ENCODE measurements around the gene TUBD1.
"Not testable (repeated sequence)": the region's sequence is repeated elsewhere in the genome, so short reads cannot be mapped to it uniquely, and the experiment has no call there.

Gene TUBD1

GRCh38 chr17:59858167-59858816 is 34.5 kb downstream of the TUBD1 start:
- peaks cover 3 to 6% of the 10 kb centered on the region in 2 donors for H3K36me3 ChIP-seq (ENCODE audit: control insufficient read depth in 2 of 2, insufficient read depth in 2 of 2, low read length in 2 of 2)
- H3K4me1 ChIP-seq (ENCODE audit: control insufficient read depth in 2 of 2, insufficient read depth in 2 of 2, low read length in 2 of 2): peaks cover 2 to 4% of the 10 kb centered on the region in 2 donors
- no peak overlapping the region for H3K9ac ChIP-seq (ENCODE audit: low read depth in 1 of 2, low read length in 2 of 2)
- no peak overlapping the region for H3K27ac ChIP-seq (ENCODE audit: low read depth in 2 of 2, low read length in 2 of 2)
- H3K27me3 ChIP-seq (ENCODE audit: control insufficient read depth in 2 of 2, insufficient read depth in 2 of 2, low read length in 2 of 2): no peaks in the 10 kb centered on the region
- H3K4me3 ChIP-seq (ENCODE audit: low read length in 2 of 2): no peak overlapping the region
- no peaks in the 10 kb centered on the region for H3K9me3 ChIP-seq (ENCODE audit: control insufficient read depth in 2 of 2, low read length in 2 of 2)

GRCh38 chr17:59856859-59857794 is 35.6 kb downstream of the TUBD1 start:
- Histone ChIP-seq H3K9ac (ENCODE audit: low read depth in 1 of 2, low read length in 2 of 2) (no peak overlapping the region), H3K4me3 (ENCODE audit: low read length in 2 of 2) (no peak overlapping the region), H3K9me3 (ENCODE audit: control insufficient read depth in 2 of 2, low read length in 2 of 2) (no peaks in the 10 kb centered on the region), H3K27ac (ENCODE audit: low read depth in 2 of 2, low read length in 2 of 2) (no peak overlapping the region), H3K27me3 (ENCODE audit: control insufficient read depth in 2 of 2, insufficient read depth in 2 of 2, low read length in 2 of 2) (no peaks in the 10 kb centered on the region), H3K4me1 (ENCODE audit: control insufficient read depth in 2 of 2, insufficient read depth in 2 of 2, low read length in 2 of 2) (peaks cover 3 to 14% of the 10 kb centered on the region in 2 donors), H3K36me3 (ENCODE audit: control insufficient read depth in 2 of 2, insufficient read depth in 2 of 2, low read length in 2 of 2) (peaks cover 0 to 5% of the 10 kb centered on the region in 2 donors)

GRCh38 chr17:59853919-59854729 is 38.6 kb downstream of the TUBD1 start:
- Histone ChIP-seq H3K4me1 (ENCODE audit: control insufficient read depth in 2 of 2, insufficient read depth in 2 of 2, low read length in 2 of 2) (peaks cover 22 to 28% of the 10 kb centered on the region in 2 donors), H3K27ac (ENCODE audit: low read depth in 2 of 2, low read length in 2 of 2) (peak overlapping the region; percentile 52 to 75)
- H3K9ac ChIP-seq (ENCODE audit: low read depth in 1 of 2, low read length in 2 of 2); H3K4me3 ChIP-seq (ENCODE audit: low read length in 2 of 2); H3K9me3 ChIP-seq (ENCODE audit: control insufficient read depth in 2 of 2, low read length in 2 of 2); H3K27me3 ChIP-seq (ENCODE audit: control insufficient read depth in 2 of 2, insufficient read depth in 2 of 2, low read length in 2 of 2); H3K36me3 ChIP-seq (ENCODE audit: control insufficient read depth in 2 of 2, insufficient read depth in 2 of 2, low read length in 2 of 2): not testable (repeated sequence)

GRCh38 chr17:59853168-59853918 is 39.4 kb downstream of the TUBD1 start:
- peaks cover 30 to 35% of the 10 kb centered on the region in 2 donors for H3K4me1 ChIP-seq (ENCODE audit: control insufficient read depth in 2 of 2, insufficient read depth in 2 of 2, low read length in 2 of 2)
- no peaks in the 10 kb centered on the region for H3K27me3 ChIP-seq (ENCODE audit: control insufficient read depth in 2 of 2, insufficient read depth in 2 of 2, low read length in 2 of 2)
- no peaks in the 10 kb centered on the region for H3K36me3 ChIP-seq (ENCODE audit: control insufficient read depth in 2 of 2, insufficient read depth in 2 of 2, low read length in 2 of 2)
- H3K9ac ChIP-seq (ENCODE audit: low read depth in 1 of 2, low read length in 2 of 2): peak overlapping the region in 1 of 2 donors; percentile 19
- H3K4me3 ChIP-seq (ENCODE audit: low read length in 2 of 2): no peak overlapping the region
- peak overlapping the region; percentile 52 to 75 for H3K27ac ChIP-seq (ENCODE audit: low read depth in 2 of 2, low read length in 2 of 2)
- H3K9me3 ChIP-seq (ENCODE audit: control insufficient read depth in 2 of 2, low read length in 2 of 2): no peaks in the 10 kb centered on the region

- Histone ChIP-seq H3K27ac (ENCODE audit: low read depth in 2 of 2, low read length in 2 of 2) (peak overlapping the region; percentile 52 to 75), H3K4me1 (ENCODE audit: control insufficient read depth in 2 of 2, insufficient read depth in 2 of 2, low read length in 2 of 2) (peaks cover 31 to 36% of the 10 kb centered on the region in 2 donors)
- not testable (repeated sequence) for H3K36me3 ChIP-seq (ENCODE audit: control insufficient read depth in 2 of 2, insufficient read depth in 2 of 2, low read length in 2 of 2); H3K4me3 ChIP-seq (ENCODE audit: low read length in 2 of 2); H3K27me3 ChIP-seq (ENCODE audit: control insufficient read depth in 2 of 2, insufficient read depth in 2 of 2, low read length in 2 of 2); H3K9ac ChIP-seq (ENCODE audit: low read depth in 1 of 2, low read length in 2 of 2); H3K9me3 ChIP-seq (ENCODE audit: control insufficient read depth in 2 of 2, low read length in 2 of 2)
These were observed 39.9 kb downstream of the TUBD1 start for GRCh38 chr17:59852847-59853167.

DNA sequence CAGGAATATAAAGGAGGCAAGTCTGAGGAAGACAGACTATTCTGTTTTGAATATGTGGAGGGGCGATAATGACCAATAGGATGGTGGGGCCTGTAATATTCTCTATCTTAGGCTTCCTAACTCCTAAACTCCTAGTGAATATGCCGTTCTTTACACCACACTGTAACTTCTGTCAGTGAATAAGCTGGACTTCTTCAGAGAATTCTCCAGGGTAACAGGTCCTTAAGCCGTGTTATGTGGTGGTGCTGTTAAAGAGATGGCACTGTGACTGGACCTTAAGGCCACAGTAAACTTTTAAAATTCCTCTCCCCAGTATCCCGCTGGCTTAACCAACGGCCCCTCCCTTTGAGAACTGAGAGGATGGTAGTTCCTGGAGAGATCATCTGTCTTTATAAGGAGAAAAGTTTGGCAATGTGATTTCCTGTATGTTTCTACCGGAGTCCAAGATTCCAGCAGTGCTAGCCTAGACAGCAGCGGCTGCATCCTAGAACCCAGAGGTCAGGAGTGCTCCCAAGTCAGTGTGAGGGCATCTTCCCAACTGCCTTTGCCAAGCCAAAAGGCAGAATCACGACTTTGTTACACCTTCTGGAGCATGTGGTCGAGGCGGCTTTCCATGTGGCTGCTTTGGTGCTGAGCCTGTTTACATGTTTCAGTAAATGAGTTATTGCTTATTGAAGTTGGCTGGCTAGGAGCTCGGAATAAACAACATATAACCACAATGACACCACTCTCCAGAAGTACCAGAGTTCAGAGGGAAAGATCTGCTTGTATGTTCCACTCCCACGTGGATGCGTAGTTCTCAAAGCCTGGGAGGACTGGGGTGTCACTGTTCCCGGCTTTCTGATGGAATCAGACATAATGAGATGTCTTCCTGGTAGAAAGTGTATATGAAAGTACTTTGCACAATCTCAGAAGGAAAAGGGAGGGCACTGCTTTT is 41.0 kb downstream of the TUBD1 start:
- Histone ChIP-seq H3K4me3 (ENCODE audit: low read length in 2 of 2) (no peak overlapping the region), H3K9ac (ENCODE audit: low read depth in 1 of 2, low read length in 2 of 2) (no peak overlapping the region), H3K9me3 (ENCODE audit: control insufficient read depth in 2 of 2, low read length in 2 of 2) (no peaks in the 10 kb centered on the region), H3K4me1 (ENCODE audit: control insufficient read depth in 2 of 2, insufficient read depth in 2 of 2, low read length in 2 of 2) (peaks cover 40 to 44% of the 10 kb centered on the region in 2 donors), H3K36me3 (ENCODE audit: control insufficient read depth in 2 of 2, insufficient read depth in 2 of 2, low read length in 2 of 2) (no peaks in the 10 kb centered on the region), H3K27ac (ENCODE audit: low read depth in 2 of 2, low read length in 2 of 2) (peak overlapping the region; percentile 70 to 95), H3K27me3 (ENCODE audit: control insufficient read depth in 2 of 2, insufficient read depth in 2 of 2, low read length in 2 of 2) (no peaks in the 10 kb centered on the region)

DNA sequence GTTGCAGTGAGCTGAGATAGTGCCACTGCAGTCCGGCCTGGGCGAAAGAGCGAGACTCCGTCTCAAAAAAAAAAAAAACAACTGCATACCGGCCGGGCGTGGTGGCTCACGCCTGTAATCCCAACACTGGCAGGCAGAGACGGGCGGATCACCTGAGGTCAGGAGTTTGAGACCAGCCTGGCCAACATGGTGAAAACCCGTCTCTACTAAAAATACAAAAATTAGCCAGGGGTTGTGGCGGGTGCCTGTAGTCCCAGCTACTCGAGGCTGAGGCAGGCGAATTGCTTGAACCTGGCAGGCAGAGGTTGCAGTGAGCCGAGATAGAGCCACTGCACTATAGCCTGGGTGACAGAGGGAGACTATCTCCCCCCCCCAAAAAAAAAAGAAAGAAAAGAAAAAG is 42.4 kb downstream of the TUBD1 start:
- not testable (repeated sequence) for H3K4me3 ChIP-seq (ENCODE audit: low read length in 2 of 2); H3K36me3 ChIP-seq (ENCODE audit: control insufficient read depth in 2 of 2, insufficient read depth in 2 of 2, low read length in 2 of 2); H3K9me3 ChIP-seq (ENCODE audit: control insufficient read depth in 2 of 2, low read length in 2 of 2); H3K9ac ChIP-seq (ENCODE audit: low read depth in 1 of 2, low read length in 2 of 2); H3K27me3 ChIP-seq (ENCODE audit: control insufficient read depth in 2 of 2, insufficient read depth in 2 of 2, low read length in 2 of 2)
- peaks cover 52 to 58% of the 10 kb centered on the region in 2 donors for H3K4me1 ChIP-seq (ENCODE audit: control insufficient read depth in 2 of 2, insufficient read depth in 2 of 2, low read length in 2 of 2)
- H3K27ac ChIP-seq (ENCODE audit: low read depth in 2 of 2, low read length in 2 of 2): peak overlapping the region; percentile 95 to 100

DNA sequence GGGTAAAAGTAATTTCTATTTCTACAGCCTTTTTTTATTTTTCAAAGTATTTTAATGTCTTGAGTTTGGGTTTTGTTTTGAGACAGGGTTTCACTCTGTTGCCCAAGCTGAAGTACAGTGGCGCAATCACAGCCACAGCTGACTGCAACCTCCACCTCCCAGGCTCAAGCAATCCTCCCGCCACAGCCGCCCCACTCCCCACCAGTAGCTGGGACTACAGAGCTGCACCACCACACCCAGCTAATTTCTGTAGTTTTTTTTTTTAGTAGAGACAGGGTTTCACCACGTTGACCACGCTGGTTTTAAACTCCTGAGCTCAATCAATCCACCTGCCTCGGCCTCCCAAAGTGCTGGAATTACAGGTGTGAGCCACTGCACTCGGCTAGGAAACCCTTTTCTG is 44.0 kb downstream of the TUBD1 start:
- Histone ChIP-seq H3K9ac (ENCODE audit: low read depth in 1 of 2, low read length in 2 of 2) (peak overlapping the region; percentile 65 to 68), H3K9me3 (ENCODE audit: control insufficient read depth in 2 of 2, low read length in 2 of 2) (no peaks in the 10 kb centered on the region), H3K36me3 (ENCODE audit: control insufficient read depth in 2 of 2, insufficient read depth in 2 of 2, low read length in 2 of 2) (no peaks in the 10 kb centered on the region), H3K27me3 (ENCODE audit: control insufficient read depth in 2 of 2, insufficient read depth in 2 of 2, low read length in 2 of 2) (no peaks in the 10 kb centered on the region), H3K4me3 (ENCODE audit: low read length in 2 of 2) (peak overlapping the region; percentile 51 to 61), H3K4me1 (ENCODE audit: control insufficient read depth in 2 of 2, insufficient read depth in 2 of 2, low read length in 2 of 2) (peaks cover 63 to 67% of the 10 kb centered on the region in 2 donors), H3K27ac (ENCODE audit: low read depth in 2 of 2, low read length in 2 of 2) (peak overlapping the region; percentile 95 to 100)

- H3K9me3 ChIP-seq (ENCODE audit: control insufficient read depth in 2 of 2, low read length in 2 of 2): no peaks in the 10 kb centered on the region
- no peaks in the 10 kb centered on the region for H3K36me3 ChIP-seq (ENCODE audit: control insufficient read depth in 2 of 2, insufficient read depth in 2 of 2, low read length in 2 of 2)
- peak overlapping the region; percentile 65 to 68 for H3K9ac ChIP-seq (ENCODE audit: low read depth in 1 of 2, low read length in 2 of 2)
- no peaks in the 10 kb centered on the region for H3K27me3 ChIP-seq (ENCODE audit: control insufficient read depth in 2 of 2, insufficient read depth in 2 of 2, low read length in 2 of 2)
- H3K4me3 ChIP-seq (ENCODE audit: low read length in 2 of 2): peak overlapping the region; percentile 51 to 61
- H3K4me1 ChIP-seq (ENCODE audit: control insufficient read depth in 2 of 2, insufficient read depth in 2 of 2, low read length in 2 of 2): peaks cover 63 to 64% of the 10 kb centered on the region in 2 donors
- peak overlapping the region; percentile 95 to 100 for H3K27ac ChIP-seq (ENCODE audit: low read depth in 2 of 2, low read length in 2 of 2)
These were observed 44.4 kb downstream of the TUBD1 start for GRCh38 chr17:59848385-59848668.

All from mucosa of rectum (tissue), 2 donors.